ENCODE data around the gene BAIAP2L1.

Gene BAIAP2L1

DNA sequence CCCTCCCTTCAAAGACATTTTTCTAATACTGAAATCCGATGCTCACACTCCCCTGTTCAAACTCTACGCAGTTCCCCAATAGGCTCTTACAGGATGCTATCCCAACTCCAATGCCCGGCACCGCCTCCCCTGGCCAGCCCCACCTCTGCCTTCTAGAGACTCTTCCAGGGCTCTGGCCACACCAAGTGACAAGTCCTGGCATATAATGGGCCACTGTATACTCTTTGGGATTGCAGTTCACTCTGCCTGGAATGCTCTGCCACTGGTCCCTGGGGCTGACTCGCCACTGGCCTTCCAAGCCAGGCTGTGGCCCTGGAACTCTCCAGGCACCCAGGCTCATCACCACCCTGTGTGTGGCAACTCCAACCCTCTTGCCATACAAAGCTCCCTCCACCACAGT, 122.5 kb downstream of the BAIAP2L1 start:
- H3K4me3 ChIP-seq (ENCODE audit: low read depth, low read length): no peak overlapping the region
- TF ChIP-seq, protein P1, sequence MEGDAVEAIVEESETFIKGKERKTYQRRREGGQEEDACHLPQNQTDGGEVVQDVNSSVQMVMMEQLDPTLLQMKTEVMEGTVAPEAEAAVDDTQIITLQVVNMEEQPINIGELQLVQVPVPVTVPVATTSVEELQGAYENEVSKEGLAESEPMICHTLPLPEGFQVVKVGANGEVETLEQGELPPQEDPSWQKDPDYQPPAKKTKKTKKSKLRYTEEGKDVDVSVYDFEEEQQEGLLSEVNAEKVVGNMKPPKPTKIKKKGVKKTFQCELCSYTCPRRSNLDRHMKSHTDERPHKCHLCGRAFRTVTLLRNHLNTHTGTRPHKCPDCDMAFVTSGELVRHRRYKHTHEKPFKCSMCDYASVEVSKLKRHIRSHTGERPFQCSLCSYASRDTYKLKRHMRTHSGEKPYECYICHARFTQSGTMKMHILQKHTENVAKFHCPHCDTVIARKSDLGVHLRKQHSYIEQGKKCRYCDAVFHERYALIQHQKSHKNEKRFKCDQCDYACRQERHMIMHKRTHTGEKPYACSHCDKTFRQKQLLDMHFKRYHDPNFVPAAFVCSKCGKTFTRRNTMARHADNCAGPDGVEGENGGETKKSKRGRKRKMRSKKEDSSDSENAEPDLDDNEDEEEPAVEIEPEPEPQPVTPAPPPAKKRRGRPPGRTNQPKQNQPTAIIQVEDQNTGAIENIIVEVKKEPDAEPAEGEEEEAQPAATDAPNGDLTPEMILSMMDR (IDR thresholded peaks at IDR 0.05; ENCODE audit: insufficient read depth, low read depth, low read length, missing control alignments): no peak
- no peak for DNase-seq (ENCODE audit: low read depth)

DNA sequence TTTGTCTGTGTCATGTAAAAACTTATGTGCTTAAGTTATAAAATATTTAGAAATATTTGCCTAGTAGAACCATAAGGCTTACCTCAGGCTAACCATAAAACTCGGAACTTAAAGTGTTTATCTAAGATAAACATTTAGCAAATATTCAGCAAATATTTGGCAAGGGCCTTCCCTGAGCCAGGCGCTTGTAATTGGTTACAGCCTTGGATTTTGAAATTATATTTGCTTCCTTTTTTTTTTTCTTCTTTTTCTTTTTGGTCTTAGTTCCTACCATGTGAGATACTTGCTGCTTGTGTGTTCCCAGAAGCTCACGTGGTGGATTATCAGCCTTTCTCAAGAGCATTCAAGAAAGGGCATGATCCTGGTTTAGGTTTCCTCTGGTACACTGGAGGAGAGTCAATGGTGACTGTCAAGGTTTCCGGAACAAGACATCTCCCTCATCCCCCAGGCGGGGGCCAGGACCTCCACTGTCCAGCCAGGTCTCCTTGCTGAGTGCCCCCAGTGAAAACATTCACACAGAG, 124.6 kb downstream of the BAIAP2L1 start:
- TF ChIP-seq, protein P1 (IDR thresholded peaks at IDR 0.05; ENCODE audit: insufficient read depth, low read depth, low read length, missing control alignments): no peak
- no peak for DNase-seq (ENCODE audit: low read depth)
- no peak overlapping the region for H3K4me3 ChIP-seq (ENCODE audit: low read depth, low read length)

DNA sequence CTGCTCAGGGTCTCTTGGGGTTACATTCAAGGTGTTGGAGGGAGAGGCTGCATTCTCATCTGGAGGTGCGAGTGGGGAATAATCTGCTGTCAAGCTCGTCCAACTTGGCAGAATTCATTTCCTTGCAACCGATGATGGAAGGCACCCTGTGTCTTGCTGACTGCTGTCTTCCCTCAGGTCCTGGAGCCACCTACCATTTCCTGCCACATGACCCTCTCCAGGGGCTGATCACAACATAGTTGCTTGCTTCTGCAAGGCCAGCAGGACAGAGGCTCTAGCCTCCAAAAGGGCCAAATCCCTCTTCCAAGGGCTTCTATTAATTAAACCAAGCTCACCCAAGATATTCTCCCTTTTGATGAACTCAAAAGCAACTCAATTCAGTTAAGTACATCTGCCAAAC, 133.6 kb downstream of the BAIAP2L1 start:
- no peak for DNase-seq (ENCODE audit: low read depth)
- H3K4me3 ChIP-seq (ENCODE audit: low read depth, low read length): no peak overlapping the region
- TF ChIP-seq, protein P1 (IDR thresholded peaks at IDR 0.05; ENCODE audit: insufficient read depth, low read depth, low read length, missing control alignments): no peak

DNA sequence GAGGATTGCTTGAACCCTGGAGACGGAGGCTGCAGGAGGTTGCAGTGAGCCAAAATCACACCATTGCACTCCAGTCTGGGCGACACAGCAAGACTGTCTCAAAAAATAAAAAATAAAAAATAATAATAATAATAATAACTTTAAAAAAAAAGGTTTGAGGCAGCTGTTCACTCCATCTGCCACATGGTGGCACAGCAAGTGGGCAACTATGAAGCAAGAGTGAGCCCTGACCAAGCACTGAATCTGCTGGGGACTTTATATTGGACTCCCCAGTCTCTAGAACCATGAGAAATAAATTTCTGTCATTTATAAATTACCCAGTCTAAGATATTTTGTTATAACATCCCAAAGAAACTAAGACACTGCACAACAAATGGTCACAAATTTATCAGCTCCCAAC, 134.1 kb downstream of the BAIAP2L1 start:
- no peak overlapping the region for H3K4me3 ChIP-seq (ENCODE audit: low read depth, low read length)
- DNase-seq (ENCODE audit: low read depth): no peak
- TF ChIP-seq, protein P1 (IDR thresholded peaks at IDR 0.05; ENCODE audit: insufficient read depth, low read depth, low read length, missing control alignments): peak; percentile 20

DNA sequence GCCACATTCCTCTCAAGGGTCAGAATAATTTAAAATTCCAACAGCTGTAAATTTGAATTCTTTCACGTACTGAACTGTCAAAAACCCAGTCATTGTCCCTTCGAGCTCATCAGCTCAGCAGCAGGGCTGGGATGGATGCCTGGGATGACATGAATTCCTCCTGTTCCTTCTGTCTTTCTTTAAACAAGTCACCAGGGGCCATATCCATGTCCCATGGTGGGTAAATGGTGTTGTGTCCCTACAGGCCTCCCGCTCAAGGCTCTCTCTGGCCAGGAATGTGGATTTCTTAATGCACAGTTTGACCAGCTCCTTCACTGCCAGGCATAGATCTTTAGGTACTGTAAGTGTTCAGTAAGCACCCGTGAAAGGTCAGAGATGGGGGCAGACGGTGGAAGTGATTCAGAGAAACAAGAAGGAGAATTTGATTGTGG, 135.0 kb downstream of the BAIAP2L1 start:
- no peak overlapping the region for H3K4me3 ChIP-seq (ENCODE audit: low read depth, low read length)
- no peak for DNase-seq (ENCODE audit: low read depth)
- TF ChIP-seq, protein P1 (IDR thresholded peaks at IDR 0.05; ENCODE audit: insufficient read depth, low read depth, low read length, missing control alignments): no peak

DNA sequence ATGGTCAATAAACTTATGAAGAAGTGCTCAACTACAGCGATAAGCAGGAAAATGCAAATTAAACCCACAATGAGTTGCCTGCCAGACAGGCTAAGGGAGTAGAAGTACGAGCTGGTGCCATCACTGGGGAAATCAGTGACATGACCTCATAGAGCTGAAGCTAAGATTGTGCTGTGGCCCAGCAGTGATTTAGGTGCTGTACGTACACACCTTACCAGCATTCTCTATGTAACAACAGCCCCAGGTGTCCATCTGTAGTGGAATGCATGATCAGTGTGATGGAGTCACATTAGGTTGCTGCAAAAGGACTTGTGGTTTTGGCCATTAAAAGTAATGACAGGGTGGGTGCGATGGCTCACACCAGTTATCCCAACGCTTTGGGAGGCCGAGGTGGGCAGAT, 143.2 kb downstream of the BAIAP2L1 start:
- TF ChIP-seq, protein P1 (IDR thresholded peaks at IDR 0.05; ENCODE audit: insufficient read depth, low read depth, low read length, missing control alignments): no peak
- no peak overlapping the region for H3K4me3 ChIP-seq (ENCODE audit: low read depth, low read length)
- DNase-seq (ENCODE audit: low read depth): no peak

DNA sequence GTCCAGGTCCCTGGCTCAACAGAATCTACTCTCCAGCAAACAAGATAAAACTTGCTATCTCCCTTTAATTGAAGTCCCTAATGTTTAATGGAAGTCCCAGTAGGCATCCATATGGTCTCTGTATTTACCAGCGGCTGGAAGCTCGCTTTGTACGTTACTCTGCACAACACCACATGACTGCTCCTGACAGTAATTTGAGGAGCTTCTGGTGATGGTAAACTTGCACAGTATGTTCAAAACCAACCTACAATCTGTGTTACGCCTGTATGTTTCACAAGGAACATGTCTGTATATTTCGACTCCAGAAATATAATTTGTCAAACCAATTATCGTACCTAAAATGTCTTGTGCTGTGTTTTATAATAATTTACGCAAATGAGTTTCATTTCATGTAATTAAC, 144.5 kb downstream of the BAIAP2L1 start:
- TF ChIP-seq, protein P1 (IDR thresholded peaks at IDR 0.05; ENCODE audit: insufficient read depth, low read depth, low read length, missing control alignments): no peak
- H3K4me3 ChIP-seq (ENCODE audit: low read depth, low read length): no peak overlapping the region
- DNase-seq (ENCODE audit: low read depth): no peak
